Neural cell (in vitro differentiated cells): ENCODE results near the gene NR5A2. TPM values are rescaled to one million over a fixed set of nuclear protein-coding genes. Genes with fewer than 3 reads are reported as not detected.

Experiments used
- H2AFZ ChIP-seq: fragments of 200-600, 300-800 bp; sonication (generic), shearing (Covaris generic); 2 replicates; pipeline ENCODE4 v1.6.0; 2014; ENCODE audit warnings: low read depth, mild to moderate bottlenecking, antibody characterized with exemption, low read length, moderate library complexity
- H3F3A ChIP-seq: fragments of 200-600 bp; shearing (Covaris generic); 2 replicates; pipeline ENCODE4 v1.6.1; 2016; ENCODE audit warnings: mild to moderate bottlenecking, moderate library complexity, mixed read lengths, antibody characterized with exemption, low read length; ENCODE audit not compliant: insufficient read depth, poor library complexity, severe bottlenecking
- H3K27ac ChIP-seq: fragments of 200-600, 300-800 bp; sonication (generic), shearing (Covaris generic); 2 replicates; pipeline ENCODE4 v1.5.1; 2014; ENCODE audit warnings: mild to moderate bottlenecking, low read length, moderate library complexity
- H3K27me3 ChIP-seq: fragments of 300-800, 200-600 bp; sonication (generic), shearing (Covaris generic); 2 replicates; pipeline ENCODE4 v1.6.0; 2014; ENCODE audit warnings: mild to moderate bottlenecking, low read depth, low read length, moderate library complexity; ENCODE audit not compliant: insufficient read depth
- H3K36me3 ChIP-seq: fragments of 300-800, 200-600 bp; sonication (generic), shearing (Covaris generic); 2 replicates; pipeline ENCODE4 v1.5.1; 2014; ENCODE audit warnings: mild to moderate bottlenecking, antibody characterized with exemption, low read length, moderate library complexity; ENCODE audit not compliant: insufficient read depth
- H3K4me2 ChIP-seq: fragments of 300-800, 200-600 bp; sonication (generic), shearing (Covaris generic); 2 replicates; pipeline ENCODE4 v1.6.0; 2014; ENCODE audit warnings: mild to moderate bottlenecking, low read length
- H3K4me3 ChIP-seq: fragments of 300-800, 200-600 bp; sonication (generic), shearing (Covaris generic); 2 replicates; pipeline ENCODE4 v1.5.1; 2014; ENCODE audit warnings: mild to moderate bottlenecking, low read length, moderate library complexity
- H3K79me2 ChIP-seq: fragments of 200-600 bp; shearing (Covaris generic); replicated peaks from 2 replicates; pipeline ENCODE4 v1.6.0; 2014; ENCODE audit warnings: mild to moderate bottlenecking, low read length, moderate library complexity; ENCODE audit not compliant: insufficient read depth
- H3K9ac ChIP-seq: fragments of 300-800, 200-600 bp; sonication (generic), shearing (Covaris generic); 2 replicates; pipeline ENCODE4 v1.6.1; 2016; ENCODE audit warnings: mild to moderate bottlenecking, low read length, mixed read lengths
- H3K9me2 ChIP-seq: fragments of 200-600 bp; shearing (Covaris generic); 2 replicates; pipeline ENCODE4 v1.6.1; 2016; ENCODE audit warnings: mild to moderate bottlenecking, low read length, mixed read lengths; ENCODE audit not compliant: insufficient read depth
- H3K9me3 ChIP-seq: fragments of 200-600, 300-800 bp; sonication (generic), shearing (Covaris generic); 2 replicates; pipeline ENCODE4 v1.6.1; 2016; ENCODE audit warnings: mild to moderate bottlenecking, mixed run types, low read length, moderate library complexity, mixed read lengths
- H4K20me1 ChIP-seq: fragments of 200-600 bp; shearing (Covaris generic); 2 replicates; pipeline ENCODE4 v1.6.1; 2016; ENCODE audit warnings: mild to moderate bottlenecking, mixed run types; ENCODE audit not compliant: insufficient read depth
- EP300 ChIP-seq: fragments of 450-650 bp; conservative IDR thresholded peaks from 2 replicates; pipeline ENCODE4 v1.6.1; 2014; ENCODE audit warnings: antibody characterized with exemption, mild to moderate bottlenecking, moderate library complexity; ENCODE audit not compliant: poor library complexity, severe bottlenecking
- EZH2 ChIP-seq: fragments of 200-600, 300-800 bp; shearing (Covaris generic), sonication (generic); IDR thresholded peaks from 2 replicates; pipeline ENCODE4 v1.6.1; 2014; ENCODE audit warnings: antibody characterized with exemption, low read length, borderline replicate concordance, mild to moderate bottlenecking; ENCODE audit not compliant: insufficient read depth, poor library complexity, severe bottlenecking
- MXI1 ChIP-seq: fragments of 450-650 bp; conservative IDR thresholded peaks from 2 replicates; pipeline ENCODE4 v1.6.1; 2014; ENCODE audit warnings: antibody characterized with exemption, mild to moderate bottlenecking; ENCODE audit not compliant: poor library complexity, severe bottlenecking
- POLR2AphosphoS5 ChIP-seq: IDR thresholded peaks from 2 replicates; pipeline ENCODE4 v1.6.1; 2012
- RAD21 ChIP-seq: fragments of 450-650 bp; conservative IDR thresholded peaks from 2 replicates; pipeline ENCODE4 v1.6.1; 2014; ENCODE audit warnings: antibody characterized with exemption, mild to moderate bottlenecking, moderate library complexity
- SMC3 ChIP-seq: fragments of 450-650 bp; conservative IDR thresholded peaks from 2 replicates; pipeline ENCODE4 v1.6.1; 2014; ENCODE audit warnings: antibody characterized with exemption, mild to moderate bottlenecking, moderate library complexity; ENCODE audit not compliant: poor library complexity
- TAF1 ChIP-seq: IDR thresholded peaks from 2 replicates; pipeline ENCODE4 v1.6.1; 2012; ENCODE audit warnings: low read depth
- polyA plus RNA-seq: library from polyadenylated mRNA; depleted of rRNA; stranded (reverse); fragments of >200 nt; gene quantifications from 2 replicates; pipeline ENCODE4 v1.2.3, GENCODE V29; 2014
- TF ChIP-seq, protein P1 (sequence below): IDR thresholded peaks from 2 replicates; pipeline ENCODE4 v1.6.1; 2012; ENCODE audit warnings: borderline replicate concordance
- TF ChIP-seq, protein P2 (sequence below): fragments of 450-650 bp; IDR thresholded peaks from 2 replicates; pipeline ENCODE4 v1.5.1; 2014; ENCODE audit warnings: antibody characterized with exemption, mild to moderate bottlenecking, moderate library complexity; ENCODE audit not compliant: poor library complexity, severe bottlenecking

Gene NR5A2
- polyA plus RNA-seq, 1 donor from 2014 or later, result not detected

- no peaks in the 10 kb centered on the region for H3K79me2 ChIP-seq
Measured at GRCh38 chr1:200128081-200128480, 100.6 kb downstream of the NR5A2 start.

GRCh38 chr1:200128944-200129879 lies 101.7 kb downstream of the NR5A2 start:
- Histone ChIP-seq H3K9me2 (no peaks in the 10 kb centered on the region), H3K9me3 (no peaks in the 10 kb centered on the region), H2AFZ (no peak overlapping the region), H3K4me2 (no peak overlapping the region), H3K79me2 (no peaks in the 10 kb centered on the region), H3K4me3 (no peak overlapping the region), H3K27me3 (no peaks in the 10 kb centered on the region), H3F3A (no peaks in the 10 kb centered on the region), H4K20me1 (no peaks in the 10 kb centered on the region), H3K27ac (no peak overlapping the region), H3K36me3 (no peaks in the 10 kb centered on the region), H3K9ac (no peak overlapping the region)
- TF ChIP-seq, protein P1, sequence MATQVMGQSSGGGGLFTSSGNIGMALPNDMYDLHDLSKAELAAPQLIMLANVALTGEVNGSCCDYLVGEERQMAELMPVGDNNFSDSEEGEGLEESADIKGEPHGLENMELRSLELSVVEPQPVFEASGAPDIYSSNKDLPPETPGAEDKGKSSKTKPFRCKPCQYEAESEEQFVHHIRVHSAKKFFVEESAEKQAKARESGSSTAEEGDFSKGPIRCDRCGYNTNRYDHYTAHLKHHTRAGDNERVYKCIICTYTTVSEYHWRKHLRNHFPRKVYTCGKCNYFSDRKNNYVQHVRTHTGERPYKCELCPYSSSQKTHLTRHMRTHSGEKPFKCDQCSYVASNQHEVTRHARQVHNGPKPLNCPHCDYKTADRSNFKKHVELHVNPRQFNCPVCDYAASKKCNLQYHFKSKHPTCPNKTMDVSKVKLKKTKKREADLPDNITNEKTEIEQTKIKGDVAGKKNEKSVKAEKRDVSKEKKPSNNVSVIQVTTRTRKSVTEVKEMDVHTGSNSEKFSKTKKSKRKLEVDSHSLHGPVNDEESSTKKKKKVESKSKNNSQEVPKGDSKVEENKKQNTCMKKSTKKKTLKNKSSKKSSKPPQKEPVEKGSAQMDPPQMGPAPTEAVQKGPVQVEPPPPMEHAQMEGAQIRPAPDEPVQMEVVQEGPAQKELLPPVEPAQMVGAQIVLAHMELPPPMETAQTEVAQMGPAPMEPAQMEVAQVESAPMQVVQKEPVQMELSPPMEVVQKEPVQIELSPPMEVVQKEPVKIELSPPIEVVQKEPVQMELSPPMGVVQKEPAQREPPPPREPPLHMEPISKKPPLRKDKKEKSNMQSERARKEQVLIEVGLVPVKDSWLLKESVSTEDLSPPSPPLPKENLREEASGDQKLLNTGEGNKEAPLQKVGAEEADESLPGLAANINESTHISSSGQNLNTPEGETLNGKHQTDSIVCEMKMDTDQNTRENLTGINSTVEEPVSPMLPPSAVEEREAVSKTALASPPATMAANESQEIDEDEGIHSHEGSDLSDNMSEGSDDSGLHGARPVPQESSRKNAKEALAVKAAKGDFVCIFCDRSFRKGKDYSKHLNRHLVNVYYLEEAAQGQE, result no peak
- no peak for TF ChIP-seq RAD21
- no peak for TF ChIP-seq MXI1
- TF ChIP-seq POLR2AphosphoS5, result no peak
- TF ChIP-seq, protein P2, sequence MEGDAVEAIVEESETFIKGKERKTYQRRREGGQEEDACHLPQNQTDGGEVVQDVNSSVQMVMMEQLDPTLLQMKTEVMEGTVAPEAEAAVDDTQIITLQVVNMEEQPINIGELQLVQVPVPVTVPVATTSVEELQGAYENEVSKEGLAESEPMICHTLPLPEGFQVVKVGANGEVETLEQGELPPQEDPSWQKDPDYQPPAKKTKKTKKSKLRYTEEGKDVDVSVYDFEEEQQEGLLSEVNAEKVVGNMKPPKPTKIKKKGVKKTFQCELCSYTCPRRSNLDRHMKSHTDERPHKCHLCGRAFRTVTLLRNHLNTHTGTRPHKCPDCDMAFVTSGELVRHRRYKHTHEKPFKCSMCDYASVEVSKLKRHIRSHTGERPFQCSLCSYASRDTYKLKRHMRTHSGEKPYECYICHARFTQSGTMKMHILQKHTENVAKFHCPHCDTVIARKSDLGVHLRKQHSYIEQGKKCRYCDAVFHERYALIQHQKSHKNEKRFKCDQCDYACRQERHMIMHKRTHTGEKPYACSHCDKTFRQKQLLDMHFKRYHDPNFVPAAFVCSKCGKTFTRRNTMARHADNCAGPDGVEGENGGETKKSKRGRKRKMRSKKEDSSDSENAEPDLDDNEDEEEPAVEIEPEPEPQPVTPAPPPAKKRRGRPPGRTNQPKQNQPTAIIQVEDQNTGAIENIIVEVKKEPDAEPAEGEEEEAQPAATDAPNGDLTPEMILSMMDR, result no peak
- no peak for TF ChIP-seq EP300
- no peak for TF ChIP-seq TAF1
- no peak for TF ChIP-seq SMC3

More at GRCh38 chr1:200128081-200128480, 100.6 kb downstream of the NR5A2 start:
- H3K4me3 ChIP-seq, result no peak overlapping the region
- no peak overlapping the region for H3K9ac ChIP-seq
- H3K9me2 ChIP-seq, result no peaks in the 10 kb centered on the region
- H3K36me3 ChIP-seq, result no peaks in the 10 kb centered on the region
- H4K20me1 ChIP-seq, result no peaks in the 10 kb centered on the region
- no peaks in the 10 kb centered on the region for H3F3A ChIP-seq
- no peaks in the 10 kb centered on the region for H3K9me3 ChIP-seq
- H2AFZ ChIP-seq, result no peak overlapping the region
- H3K27ac ChIP-seq, result no peak overlapping the region
- TF ChIP-seq MXI1 (no peak), POLR2AphosphoS5 (no peak), TAF1 (no peak), EP300 (no peak), SMC3 (no peak), EZH2 (no peak), RAD21 (no peak)
- TF ChIP-seq, protein P1, result no peak
- TF ChIP-seq, protein P2, result no peak
- no peak overlapping the region for H3K4me2 ChIP-seq
- no peaks in the 10 kb centered on the region for H3K27me3 ChIP-seq
